ENCODE results near the gene CELA1. TPM values are rescaled to one million over a fixed set of nuclear protein-coding genes. Genes with fewer than 3 reads are reported as not detected.
A peak's percentile ranks its signal among the peaks of the same experiment; 100 is the strongest.

Gene CELA1
- total RNA-seq, 4 donors from 2014 or later: not detected

DNA sequence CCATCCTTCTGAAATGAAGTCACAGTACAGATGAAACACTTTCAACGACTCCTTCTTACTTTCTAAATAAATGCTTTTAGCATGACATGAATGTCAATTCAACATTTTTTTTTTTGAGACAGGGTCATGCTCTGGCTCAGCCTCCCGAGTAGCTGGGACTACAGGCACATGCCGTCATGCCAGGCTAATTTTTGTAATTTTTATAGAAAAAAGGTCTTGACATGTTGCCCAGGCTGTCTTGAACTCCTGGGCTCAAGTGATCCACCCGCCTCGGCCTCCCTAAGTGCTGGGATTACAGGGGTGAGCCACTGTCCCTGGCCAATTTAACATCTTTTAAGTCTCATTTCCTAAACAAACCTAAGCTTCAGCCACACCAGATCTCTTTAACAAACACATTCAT is 28.4 kb upstream of the CELA1 start:
- WGBS, 2 donors: 56 to 79% methylated on average over 5 of the region's 5 CpGs
- Histone ChIP-seq H3K4me1 (peaks cover 10 to 19% (median 13%) of the 10 kb centered on the region in 3 donors), H3K27ac (no peak overlapping the region), H3K36me3 (peaks cover 0 to 7% (median 0%) of the 10 kb centered on the region in 3 donors), H3K27me3 (peaks cover 0 to 10% (median 0%) of the 10 kb centered on the region in 4 donors), H3K9me3 (no peaks in the 10 kb centered on the region), H3K4me3 (no peak overlapping the region)
- no peak for DNase-seq
- TF ChIP-seq POLR2A (IDR thresholded peaks at IDR 0.05): no peak
- TF ChIP-seq, protein P1, sequence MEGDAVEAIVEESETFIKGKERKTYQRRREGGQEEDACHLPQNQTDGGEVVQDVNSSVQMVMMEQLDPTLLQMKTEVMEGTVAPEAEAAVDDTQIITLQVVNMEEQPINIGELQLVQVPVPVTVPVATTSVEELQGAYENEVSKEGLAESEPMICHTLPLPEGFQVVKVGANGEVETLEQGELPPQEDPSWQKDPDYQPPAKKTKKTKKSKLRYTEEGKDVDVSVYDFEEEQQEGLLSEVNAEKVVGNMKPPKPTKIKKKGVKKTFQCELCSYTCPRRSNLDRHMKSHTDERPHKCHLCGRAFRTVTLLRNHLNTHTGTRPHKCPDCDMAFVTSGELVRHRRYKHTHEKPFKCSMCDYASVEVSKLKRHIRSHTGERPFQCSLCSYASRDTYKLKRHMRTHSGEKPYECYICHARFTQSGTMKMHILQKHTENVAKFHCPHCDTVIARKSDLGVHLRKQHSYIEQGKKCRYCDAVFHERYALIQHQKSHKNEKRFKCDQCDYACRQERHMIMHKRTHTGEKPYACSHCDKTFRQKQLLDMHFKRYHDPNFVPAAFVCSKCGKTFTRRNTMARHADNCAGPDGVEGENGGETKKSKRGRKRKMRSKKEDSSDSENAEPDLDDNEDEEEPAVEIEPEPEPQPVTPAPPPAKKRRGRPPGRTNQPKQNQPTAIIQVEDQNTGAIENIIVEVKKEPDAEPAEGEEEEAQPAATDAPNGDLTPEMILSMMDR (IDR thresholded peaks at IDR 0.05): no peak
- intact Hi-C loops (cut with DNase I): no loop called here

DNA sequence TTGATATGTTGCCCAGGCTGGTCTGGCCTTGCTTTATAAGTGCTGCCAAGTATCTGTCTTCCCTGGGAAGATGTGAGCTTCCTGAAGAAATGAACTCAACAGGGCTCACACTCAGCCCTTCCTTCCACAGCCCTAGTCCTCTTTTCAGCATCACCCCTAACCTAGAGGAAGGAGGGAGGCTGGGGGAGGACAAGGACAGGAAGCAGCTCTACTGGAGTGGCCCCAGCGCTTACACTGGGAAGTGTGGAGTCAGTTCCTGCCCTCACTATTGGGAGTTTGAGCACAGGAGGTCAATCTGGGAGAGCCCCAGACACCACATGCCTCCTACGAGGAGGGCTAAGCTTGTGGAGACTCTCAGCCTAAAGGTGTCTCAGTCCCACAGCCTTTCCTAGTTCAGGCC is 27.9 kb upstream of the CELA1 start:
- no peak overlapping the region for H3K27ac ChIP-seq
- 67 to 71% methylated on average over 1 to 2 of the region's 2 CpGs for WGBS, 2 donors

DNA sequence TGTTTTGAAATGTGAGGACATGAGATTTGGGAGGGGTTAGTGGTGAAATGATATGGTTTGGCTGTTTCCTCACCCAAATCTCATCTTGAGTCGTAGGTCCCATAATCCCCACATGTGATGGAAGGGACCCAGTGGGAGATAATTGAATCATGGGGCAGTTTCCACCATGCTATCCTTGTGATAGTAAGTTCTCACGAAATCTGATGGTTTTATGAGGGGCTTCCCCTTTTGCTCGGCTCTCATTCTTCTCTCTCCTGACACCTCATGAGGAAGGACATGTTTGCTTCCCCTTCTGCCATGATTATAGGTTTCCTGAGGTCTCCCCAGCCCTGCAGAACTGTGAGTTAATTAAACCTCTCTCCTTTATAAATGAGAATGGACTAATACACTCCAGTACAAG is 26.7 kb upstream of the CELA1 start:
- no peak for DNase-seq
- 69 to 91% methylated on average over 3 of the region's 3 CpGs for WGBS, 2 donors
- Histone ChIP-seq H3K27ac (no peak overlapping the region), H3K4me1 (peaks cover 10 to 25% (median 17%) of the 10 kb centered on the region in 3 donors), H3K36me3 (peaks cover 0 to 7% (median 0%) of the 10 kb centered on the region in 3 donors), H3K27me3 (no peaks in the 10 kb centered on the region), H3K4me3 (no peak overlapping the region), H3K9me3 (no peaks in the 10 kb centered on the region)
- intact Hi-C loops (cut with DNase I): no loop called here
- TF ChIP-seq, protein P1 (IDR thresholded peaks at IDR 0.05): no peak
- TF ChIP-seq POLR2A (IDR thresholded peaks at IDR 0.05): no peak

More for the DNA sequence above, 27.9 kb upstream of the CELA1 start:
- Histone ChIP-seq H3K4me1 (peaks cover 10 to 19% (median 13%) of the 10 kb centered on the region in 3 donors), H3K27me3 (peaks cover 0 to 5% (median 0%) of the 10 kb centered on the region in 4 donors), H3K4me3 (no peak overlapping the region), H3K36me3 (peaks cover 0 to 7% (median 0%) of the 10 kb centered on the region in 3 donors), H3K9me3 (no peaks in the 10 kb centered on the region)
- DNase-seq: no peak
- intact Hi-C loops (cut with DNase I): no loop called here
- TF ChIP-seq, protein P1 (IDR thresholded peaks at IDR 0.05): no peak
- no peak for TF ChIP-seq POLR2A (IDR thresholded peaks at IDR 0.05)

DNA sequence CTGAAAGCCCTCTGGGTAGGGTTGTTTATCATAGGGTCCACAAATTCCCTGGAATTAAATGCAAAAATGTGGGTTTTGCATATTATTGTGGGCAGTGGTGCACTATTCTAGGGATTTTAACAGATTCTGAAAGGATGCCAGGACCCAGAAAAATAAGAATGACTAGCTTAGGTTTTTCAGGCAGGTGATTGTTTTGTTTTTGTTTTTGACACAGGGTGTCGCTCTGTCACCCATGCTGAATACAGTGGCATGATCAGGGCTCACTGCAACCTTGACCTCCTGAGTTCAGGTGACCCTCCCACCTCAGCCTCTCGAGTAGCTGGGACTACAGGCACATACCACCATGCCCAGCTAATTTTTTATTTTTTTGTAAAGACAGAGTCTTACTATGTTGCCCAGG is 25.5 kb upstream of the CELA1 start:
- no peak for DNase-seq
- intact Hi-C loops (cut with DNase I): no loop called here
- TF ChIP-seq, protein P1 (IDR thresholded peaks at IDR 0.05): no peak
- no peak for TF ChIP-seq POLR2A (IDR thresholded peaks at IDR 0.05)
- H3K27ac ChIP-seq: peak overlapping the region in 3 of 4 donors; percentile 61 to 73 (median 68)
- H3K27me3 ChIP-seq: no peaks in the 10 kb centered on the region
- no peaks in the 10 kb centered on the region for H3K9me3 ChIP-seq
- peaks cover 0 to 5% (median 0%) of the 10 kb centered on the region in 3 donors for H3K36me3 ChIP-seq
- peaks cover 10 to 25% (median 17%) of the 10 kb centered on the region in 3 donors for H3K4me1 ChIP-seq
- H3K4me3 ChIP-seq: no peak overlapping the region
- 71 to 95% methylated on average over 2 of the region's 2 CpGs for WGBS, 2 donors

DNA sequence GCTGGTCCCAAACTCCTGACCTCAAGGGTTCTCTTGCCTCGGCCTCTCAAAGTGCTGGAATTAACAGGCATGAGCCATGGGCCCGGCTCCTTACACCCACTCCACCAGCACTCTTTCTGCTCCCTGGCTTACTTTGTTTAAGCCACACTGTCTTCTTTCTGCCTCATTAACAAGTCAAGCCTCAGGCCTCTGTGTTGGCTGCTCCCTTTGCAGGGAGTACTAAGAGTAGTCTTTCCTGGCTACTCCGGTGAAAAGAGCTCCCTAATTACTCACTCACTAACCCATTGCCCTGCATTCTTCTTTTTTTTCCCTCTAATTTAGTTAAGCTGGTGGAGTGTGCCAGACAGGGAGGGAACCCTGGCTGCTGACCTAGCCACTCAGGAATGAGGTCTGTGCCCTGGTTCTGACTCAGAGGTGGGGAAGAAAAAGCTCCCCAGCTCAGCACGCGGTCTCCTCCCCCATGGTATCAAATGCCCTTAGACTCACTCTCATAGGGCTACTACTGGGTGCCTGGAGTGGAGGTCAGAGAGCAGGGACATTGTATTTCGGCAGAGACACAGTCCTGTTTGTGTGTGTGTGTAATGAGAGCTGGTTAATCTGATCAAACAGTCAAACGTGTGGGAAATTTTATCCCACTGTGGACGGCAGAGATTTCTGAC is 24.9 kb upstream of the CELA1 start:
- intact Hi-C loops (cut with DNase I): no loop called here
- WGBS, 2 donors: 26 to 31% methylated on average over 6 to 8 of the region's 8 CpGs
- H3K27me3 ChIP-seq: no peaks in the 10 kb centered on the region
- H3K27ac ChIP-seq: peak overlapping the region in 3 of 4 donors; percentile 61 to 73 (median 68)
- no peak for TF ChIP-seq POLR2A (IDR thresholded peaks at IDR 0.05)
- TF ChIP-seq, protein P1 (IDR thresholded peaks at IDR 0.05): peak in 1 of 6 experiments; percentile 4
- no peak overlapping the region for H3K4me3 ChIP-seq
- peaks cover 10 to 25% (median 17%) of the 10 kb centered on the region in 3 donors for H3K4me1 ChIP-seq
- no peaks in the 10 kb centered on the region for H3K9me3 ChIP-seq
- DNase-seq: no peak
- H3K36me3 ChIP-seq: no peaks in the 10 kb centered on the region
